ENCODE measurements around the gene DDA1.

GRCh38 chr19:17336872-17337674 lies 27.7 kb downstream of the DDA1 start, which contains the start of gene GTPBP3:
- TF ChIP-seq, protein P1, sequence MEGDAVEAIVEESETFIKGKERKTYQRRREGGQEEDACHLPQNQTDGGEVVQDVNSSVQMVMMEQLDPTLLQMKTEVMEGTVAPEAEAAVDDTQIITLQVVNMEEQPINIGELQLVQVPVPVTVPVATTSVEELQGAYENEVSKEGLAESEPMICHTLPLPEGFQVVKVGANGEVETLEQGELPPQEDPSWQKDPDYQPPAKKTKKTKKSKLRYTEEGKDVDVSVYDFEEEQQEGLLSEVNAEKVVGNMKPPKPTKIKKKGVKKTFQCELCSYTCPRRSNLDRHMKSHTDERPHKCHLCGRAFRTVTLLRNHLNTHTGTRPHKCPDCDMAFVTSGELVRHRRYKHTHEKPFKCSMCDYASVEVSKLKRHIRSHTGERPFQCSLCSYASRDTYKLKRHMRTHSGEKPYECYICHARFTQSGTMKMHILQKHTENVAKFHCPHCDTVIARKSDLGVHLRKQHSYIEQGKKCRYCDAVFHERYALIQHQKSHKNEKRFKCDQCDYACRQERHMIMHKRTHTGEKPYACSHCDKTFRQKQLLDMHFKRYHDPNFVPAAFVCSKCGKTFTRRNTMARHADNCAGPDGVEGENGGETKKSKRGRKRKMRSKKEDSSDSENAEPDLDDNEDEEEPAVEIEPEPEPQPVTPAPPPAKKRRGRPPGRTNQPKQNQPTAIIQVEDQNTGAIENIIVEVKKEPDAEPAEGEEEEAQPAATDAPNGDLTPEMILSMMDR (IDR thresholded peaks at IDR 0.05), result no peak
- no peak for TF ChIP-seq POLR2A (IDR thresholded peaks at IDR 0.05)

All from lower leg skin (tissue), 3 donors.